Lung microvascular endothelial cell (primary cell): ENCODE measurements around the gene NAPG. TPM values are rescaled to one million over a fixed set of nuclear protein-coding genes. Genes with fewer than 3 reads are reported as not detected.
"Not testable (repeated sequence)": the region's sequence is repeated elsewhere in the genome, so short reads cannot be mapped to it uniquely, and the experiment has no call there.

Experiments
- DNase-seq, 2 donors: peaks; one replicate each; pipeline versions ENCODE4 v3.0.0 to v3.0.0-alpha.2; 2010; ENCODE audit warnings: low read depth in 2 of 2
- total RNA-seq: library from RNA; depleted of rRNA; stranded (reverse); fragments of >200 nt; gene quantifications from 2 replicates; pipeline ENCODE4 v1.2.1, GENCODE V29; 2014

The NAPG gene
- total RNA-seq, 1 donor from 2014 or later: 33.3 TPM

DNA sequence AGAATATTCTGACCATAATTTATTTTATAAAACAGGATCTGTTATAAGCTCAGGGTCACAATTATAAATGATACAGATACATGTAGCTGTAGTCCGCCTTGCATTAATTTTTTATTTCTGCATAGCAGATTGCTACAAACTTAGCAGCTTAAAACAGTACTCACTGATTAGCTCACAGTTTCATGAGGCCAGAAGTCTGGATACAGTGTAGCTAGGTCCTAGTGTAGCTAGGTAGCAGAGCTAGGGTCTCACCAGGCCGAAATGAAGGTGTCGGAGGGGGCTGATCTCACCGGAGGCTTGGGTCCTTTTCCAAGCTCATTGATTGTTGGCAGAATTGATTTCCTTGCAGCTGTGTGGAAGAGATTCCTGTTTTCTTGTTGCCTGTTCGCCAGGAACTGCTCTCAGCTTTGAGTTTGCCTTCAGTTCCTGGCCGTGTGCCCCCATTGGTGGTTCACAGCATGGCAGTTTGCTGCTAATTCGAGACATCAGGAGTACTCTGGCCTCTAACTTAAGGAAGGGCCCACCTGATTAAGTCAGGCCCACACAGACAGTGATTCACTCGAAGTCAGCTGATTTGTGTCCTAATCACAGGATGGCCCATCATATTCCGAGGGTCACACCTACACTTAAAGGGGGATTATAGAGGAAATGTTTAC is 18.4 kb downstream of the NAPG start:
- no peak for DNase-seq

DNA sequence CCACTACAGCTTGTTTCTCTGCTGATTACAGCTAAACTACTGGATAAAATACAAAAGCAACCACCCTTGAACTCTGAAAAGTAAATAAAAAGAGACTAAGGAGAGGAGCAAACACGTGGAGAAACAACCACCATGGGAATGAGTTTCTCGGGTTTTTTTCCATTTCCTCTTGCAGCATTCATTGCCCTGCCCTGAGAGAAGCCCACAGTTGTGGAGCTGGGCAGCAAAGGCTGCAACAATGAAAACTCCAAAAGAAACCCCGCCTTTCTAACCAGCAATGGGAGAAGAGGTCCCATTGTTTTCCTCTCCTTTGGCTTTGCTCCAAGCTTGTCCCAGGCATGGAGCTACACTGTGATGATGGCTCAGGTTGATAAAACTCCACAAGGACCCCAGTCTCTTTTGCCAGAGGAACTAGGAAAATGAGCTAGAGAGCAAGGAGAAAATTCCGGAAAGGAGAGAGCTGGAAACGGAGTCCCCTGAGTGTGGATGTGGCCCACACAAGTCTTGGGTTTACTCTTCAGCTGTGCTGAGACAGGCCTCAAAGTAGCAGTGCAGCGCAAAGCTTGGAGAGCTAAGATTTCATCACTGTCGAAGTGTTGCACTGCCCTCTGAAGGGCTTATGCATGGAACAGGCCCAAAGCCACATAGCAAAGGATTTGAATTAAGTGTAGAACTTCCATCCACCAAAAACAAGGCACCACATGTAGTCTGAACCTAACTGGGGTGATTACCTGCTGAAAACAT is 20.9 kb downstream of the NAPG start:
- peak; percentile 26 to 35 for DNase-seq

- no peak for DNase-seq
Measured at GRCh38 chr18:10552226-10552625, 26.4 kb downstream of the NAPG start.

- not testable (repeated sequence) for DNase-seq
Measured at GRCh38 chr18:10556251-10556650, 30.4 kb downstream of the NAPG start.

DNA sequence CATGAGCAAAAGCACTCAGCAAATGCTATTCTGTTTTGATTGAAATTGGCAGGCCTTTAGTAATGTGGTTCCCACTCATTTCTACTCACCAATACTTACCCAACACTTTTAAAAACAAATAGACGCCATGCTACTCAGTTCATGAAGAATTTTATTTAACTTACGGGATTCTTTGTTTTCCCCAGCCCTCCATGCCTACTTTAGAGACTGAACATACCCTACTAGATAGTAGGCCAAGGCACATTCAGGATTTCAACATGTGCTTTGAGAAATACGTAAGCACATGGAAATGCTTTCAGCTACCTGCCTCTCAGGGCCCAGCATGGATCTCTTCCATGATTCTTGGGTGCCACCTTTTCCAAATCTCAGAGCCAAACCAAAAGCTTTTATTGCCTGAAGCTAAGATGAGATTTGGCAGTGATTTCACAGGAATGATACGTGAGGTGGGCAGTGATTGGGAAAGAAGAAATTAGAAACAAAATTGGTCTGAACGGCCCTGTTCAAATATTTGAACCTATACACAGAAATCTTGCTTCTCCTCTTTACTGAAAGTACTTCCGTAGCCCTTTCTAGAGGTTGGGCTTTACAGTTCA is 31.4 kb downstream of the NAPG start:
- no peak for DNase-seq

- no peak for DNase-seq
Measured at GRCh38 chr18:10558243-10558966, 32.6 kb downstream of the NAPG start.

DNA sequence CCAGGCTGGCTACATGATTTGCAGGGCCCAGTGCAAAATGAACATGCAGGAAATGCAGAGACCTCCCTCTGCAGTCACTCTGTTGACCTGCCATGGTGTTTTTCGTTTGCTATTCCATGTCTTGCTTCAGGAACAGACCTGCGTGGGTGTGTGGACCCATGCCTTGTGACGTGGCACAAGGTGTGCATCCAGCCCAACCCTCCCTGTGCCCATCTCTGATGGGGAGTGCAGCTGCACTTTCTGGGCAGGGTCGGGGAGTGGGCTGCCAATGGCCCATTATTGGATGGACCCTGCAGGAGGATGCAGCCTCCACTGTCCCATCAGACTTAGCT is 33.1 kb downstream of the NAPG start:
- no peak for DNase-seq

DNA sequence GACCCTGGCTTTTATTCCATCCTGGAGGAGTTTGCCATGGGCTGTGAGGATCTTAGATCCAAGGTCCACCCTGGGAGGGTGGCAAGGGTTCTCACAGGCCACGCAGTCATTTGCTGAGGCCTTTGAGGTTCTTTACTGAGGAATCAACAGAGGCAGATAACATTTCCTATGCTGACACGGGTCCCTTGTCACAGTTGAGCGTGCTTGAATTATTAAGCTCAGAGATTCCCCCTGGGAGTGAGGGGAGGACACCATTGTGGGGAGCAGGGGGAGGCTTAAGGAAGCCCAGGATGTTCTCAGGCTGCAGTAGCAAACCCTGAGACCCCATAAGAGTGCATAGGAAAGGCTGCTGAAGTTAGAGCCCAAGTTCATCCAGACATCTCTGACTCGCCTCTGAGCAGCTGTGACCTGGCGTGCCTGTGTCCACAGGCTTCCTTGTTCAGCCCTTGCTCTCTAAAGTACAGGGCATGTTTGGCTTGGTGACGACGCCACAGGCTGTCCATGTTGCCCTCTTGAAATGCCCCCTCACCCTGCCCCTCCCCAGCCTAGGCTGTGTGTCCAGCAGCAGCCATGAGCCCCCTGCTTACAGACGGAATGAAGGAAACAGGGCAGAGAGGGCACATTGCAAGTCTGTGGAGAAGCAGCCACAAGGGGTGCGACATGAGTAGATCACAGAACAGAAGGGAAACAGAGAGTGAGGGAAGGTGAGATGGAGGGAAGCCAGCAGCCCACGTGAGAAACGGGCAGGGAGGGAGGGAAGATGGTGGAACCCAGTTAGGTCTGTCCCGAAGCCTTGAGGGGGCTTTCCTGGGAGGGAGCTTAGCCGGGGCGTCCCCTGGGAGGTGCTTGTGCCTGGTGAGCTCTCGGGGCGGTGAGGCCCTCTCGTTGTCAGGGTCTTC is 34.0 kb downstream of the NAPG start:
- peak in 1 of 2 donors; percentile 11 for DNase-seq

DNA sequence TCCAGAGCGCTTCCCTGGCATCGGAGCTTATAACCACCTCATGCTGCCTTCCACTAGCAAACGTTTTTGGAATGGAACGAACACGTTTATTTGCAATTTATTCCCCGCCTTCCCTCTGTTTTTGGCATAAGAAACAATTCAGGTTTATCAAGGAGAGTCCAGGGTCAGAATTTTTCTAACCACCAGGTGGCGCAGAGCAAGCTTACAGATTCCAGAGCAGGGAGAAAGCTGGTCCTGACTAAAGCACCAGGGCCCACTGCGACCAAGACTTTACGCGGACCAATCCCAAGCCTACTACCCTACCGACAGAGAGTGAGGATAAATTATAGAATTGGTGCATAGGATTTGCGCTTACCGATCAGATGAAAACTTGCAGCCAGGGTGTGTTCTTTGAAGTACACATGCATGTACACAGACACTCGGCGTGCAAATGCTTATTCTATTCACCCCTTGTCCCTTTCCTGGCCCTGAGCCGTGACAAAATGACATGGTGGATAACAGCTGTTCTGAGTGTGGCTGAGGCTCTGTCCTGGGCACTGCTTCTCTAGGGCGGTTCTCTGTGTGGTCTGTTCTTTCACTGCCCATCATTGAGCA is 34.7 kb downstream of the NAPG start:
- peak; percentile 67 to 81 for DNase-seq

GRCh38 chr18:10562773-10563160 is 36.9 kb downstream of the NAPG start:
- DNase-seq: no peak

DNA sequence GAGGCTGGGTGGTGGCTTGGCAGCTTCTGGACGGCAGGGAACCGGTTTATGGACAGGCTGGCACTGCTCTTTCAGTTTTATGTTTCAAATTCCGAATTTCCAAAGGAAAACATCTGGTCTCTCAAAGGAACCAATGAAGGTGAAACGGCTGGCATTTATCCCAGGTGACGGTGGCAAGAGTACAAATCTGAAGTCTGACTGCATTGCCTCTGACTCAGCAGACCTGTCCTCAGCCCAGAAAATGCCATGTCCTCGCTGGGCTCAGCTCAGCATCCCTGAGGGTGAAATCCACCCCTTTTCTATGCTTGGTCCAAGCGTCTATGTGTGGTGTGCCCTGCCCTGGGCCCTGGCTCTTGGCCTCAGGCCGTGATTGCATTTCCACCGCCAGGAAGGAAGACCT is 38.1 kb downstream of the NAPG start:
- peak in 1 of 2 donors; percentile 14 for DNase-seq

GRCh38 chr18:10564975-10565773 is 39.3 kb downstream of the NAPG start:
- DNase-seq: no peak

DNA sequence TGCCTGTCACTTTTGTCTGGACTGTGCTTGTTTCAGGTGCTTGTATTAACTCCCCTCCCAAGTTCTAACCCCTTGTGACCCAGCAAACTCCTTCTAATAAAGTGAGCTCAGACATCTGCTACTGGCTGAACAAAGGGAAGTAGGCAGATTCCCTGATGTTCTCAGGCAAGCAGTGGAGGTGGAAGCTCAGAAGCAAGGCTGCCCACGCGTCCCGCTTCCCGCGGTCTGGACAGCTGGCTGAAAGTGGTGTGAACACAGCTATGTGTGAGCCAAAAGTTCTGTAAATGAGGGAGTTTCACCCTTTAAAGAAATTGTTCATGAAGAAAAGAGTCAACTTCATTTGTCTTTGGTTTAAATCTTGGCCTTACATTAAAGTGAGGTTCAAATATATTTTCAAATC is 40.0 kb downstream of the NAPG start:
- DNase-seq: no peak

GRCh38 chr18:10566390-10566789 is 40.6 kb downstream of the NAPG start:
- no peak for DNase-seq

GRCh38 chr18:10569941-10570340 is 44.1 kb downstream of the NAPG start:
- DNase-seq: not testable (repeated sequence)

GRCh38 chr18:10570622-10571021 is 44.8 kb downstream of the NAPG start:
- no peak for DNase-seq

DNA sequence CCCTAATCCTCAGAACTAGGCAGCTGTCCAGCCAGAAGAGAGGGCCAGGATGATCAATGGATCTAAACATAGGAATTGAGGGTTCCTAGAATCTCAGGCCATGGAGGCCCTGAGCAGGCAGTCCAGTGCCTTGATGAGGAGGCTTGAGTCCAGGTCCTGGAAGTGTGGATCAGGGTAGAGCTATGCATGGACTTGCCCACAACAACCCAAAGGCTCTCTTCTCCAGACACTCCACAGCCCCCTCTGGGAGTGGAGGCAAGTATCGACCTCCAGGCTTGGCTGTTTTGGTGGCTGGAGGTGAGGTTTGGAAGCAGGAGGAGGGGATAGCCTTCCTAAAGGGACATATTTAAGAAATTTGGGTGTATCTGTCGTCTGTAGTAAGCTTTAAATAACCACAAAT is 45.7 kb downstream of the NAPG start:
- DNase-seq: no peak

- not testable (repeated sequence) for DNase-seq
Measured at GRCh38 chr18:10573261-10573660, 47.4 kb downstream of the NAPG start.

GRCh38 chr18:10574412-10574811 is 48.6 kb downstream of the NAPG start:
- not testable (repeated sequence) for DNase-seq
